ENCODE data around the gene OSBP2.
"Not testable (repeated sequence)": the region's sequence is repeated elsewhere in the genome, so short reads cannot be mapped to it uniquely, and the experiment has no call there.

OSBP2 gene

GRCh38 chr22:30721741-30722140 lies 27.1 kb downstream of the OSBP2 start:
- DNase-seq, result no peak

- no peak for DNase-seq
Measured at GRCh38 chr22:30728826-30729225, 34.2 kb downstream of the OSBP2 start.

- DNase-seq, result no peak
Measured at GRCh38 chr22:30731658-30732057, 37.0 kb downstream of the OSBP2 start.

- DNase-seq, result no peak
Measured at GRCh38 chr22:30732426-30732825, 37.8 kb downstream of the OSBP2 start.

GRCh38 chr22:30733181-30733631 lies 38.5 kb downstream of the OSBP2 start:
- DNase-seq, result peak; percentile 44

- not testable (repeated sequence) for DNase-seq
Measured at GRCh38 chr22:30740007-30740406, 45.3 kb downstream of the OSBP2 start.

GRCh38 chr22:30740511-30740910 lies 45.8 kb downstream of the OSBP2 start:
- not testable (repeated sequence) for DNase-seq

- no peak for DNase-seq
Measured at GRCh38 chr22:30742291-30743256, 47.9 kb downstream of the OSBP2 start.

- no peak for DNase-seq
Measured at GRCh38 chr22:30743257-30744020, 48.8 kb downstream of the OSBP2 start.

- DNase-seq, result no peak
Measured at GRCh38 chr22:30744224-30744623, 49.5 kb downstream of the OSBP2 start.

GRCh38 chr22:30747493-30747892 lies 52.8 kb downstream of the OSBP2 start:
- DNase-seq, result no peak

- DNase-seq, result no peak
Measured at GRCh38 chr22:30749272-30749671, 54.6 kb downstream of the OSBP2 start.

GRCh38 chr22:30749849-30750248 lies 55.2 kb downstream of the OSBP2 start:
- no peak for DNase-seq

GRCh38 chr22:30751529-30751928 lies 56.9 kb downstream of the OSBP2 start:
- DNase-seq, result no peak

GRCh38 chr22:30752771-30753170 lies 58.1 kb downstream of the OSBP2 start:
- no peak for DNase-seq

- DNase-seq, result no peak
Measured at GRCh38 chr22:30753701-30754100, 59.0 kb downstream of the OSBP2 start.

- no peak for DNase-seq
Measured at GRCh38 chr22:30754521-30754920, 59.8 kb downstream of the OSBP2 start.

GRCh38 chr22:30754971-30755758 lies 60.5 kb downstream of the OSBP2 start:
- DNase-seq, result peak; percentile 73

- no peak for DNase-seq
Measured at GRCh38 chr22:30755759-30756124, 61.1 kb downstream of the OSBP2 start.

- peak; percentile 71 for DNase-seq
Measured at GRCh38 chr22:30763815-30764673, 69.4 kb downstream of the OSBP2 start.

GRCh38 chr22:30767661-30768060 lies 73.0 kb downstream of the OSBP2 start:
- no peak for DNase-seq

- no peak for DNase-seq
Measured at GRCh38 chr22:30770716-30771115, 76.0 kb downstream of the OSBP2 start.
